SK-N-SH (cell line): Measurements from ENCODE around the gene SUCLG2. TPM values are rescaled to one million over a fixed set of nuclear protein-coding genes. Genes with fewer than 3 reads are reported as not detected.

Experiments used
- CTCF ChIA-PET: fragments of 300-600, 350-600 bp; formaldehyde crosslinking; extraction: SDS; loops from one replicate; lab custom pipeline; 2021; lab: Yijun Ruan, JAX
- POLR2A ChIA-PET: fragments of 350-600 bp; sonication (Branson Sonifier 250); formaldehyde crosslinking; extraction: SDS; loops from one replicate; lab custom pipeline; 2020; ENCODE audit warnings: antibody characterized with exemption, inconsistent platforms; lab: Yijun Ruan, JAX
- DNase-seq: peaks from one replicate; pipeline ENCODE4 v3.0.0; 2012
- H2AFZ ChIP-seq: fragments of 200-600 bp; sonication (generic); 2 replicates; pipeline ENCODE4 v1.8.1; 2016; ENCODE audit warnings: antibody characterized with exemption, mild to moderate bottlenecking, low read depth
- H3F3A ChIP-seq: fragments of 200-600 bp; sonication (generic); replicated peaks from 2 replicates; pipeline ENCODE3; 2016; ENCODE audit warnings: antibody characterized with exemption, mild to moderate bottlenecking; ENCODE audit not compliant: insufficient read depth
- H3K27ac ChIP-seq, 2 experiments: fragments of 200-500 bp in 1 of 2; fragments of 200-600 bp in 1 of 2; sonication (Bioruptor generic) in 1 of 2; sonication (generic), shearing (Covaris generic) in 1 of 2; 2 replicates each; pipeline versions ENCODE4 v1.5.1 to v1.6.1; 2014 to 2016; ENCODE audit warnings: low read depth in 2 of 2, inconsistent platforms in 1 of 2, low read length in 1 of 2, mild to moderate bottlenecking in 1 of 2, mixed read lengths in 1 of 2
- H3K27me3 ChIP-seq: fragments of 200-600 bp; sonication (generic), shearing (Covaris generic); 2 replicates; pipeline ENCODE4 v1.6.1; 2016; ENCODE audit warnings: mixed run types; ENCODE audit not compliant: insufficient read depth
- H3K36me3 ChIP-seq, 2 experiments: fragments of 200-500 bp in 1 of 2; fragments of 200-600 bp in 1 of 2; sonication (Bioruptor generic) in 1 of 2; sonication (generic) in 1 of 2; replicated peaks in 1 of 2; 2 replicates each; pipeline versions ENCODE3 to v1.5.1; 2014 to 2016; ENCODE audit warnings: low read length in 1 of 2, mild to moderate bottlenecking in 1 of 2; ENCODE audit not compliant: insufficient read depth in 2 of 2, control insufficient read depth in 1 of 2
- H3K4me1 ChIP-seq, 2 experiments: fragments of 200-500 bp in 1 of 2; fragments of 200-600 bp in 1 of 2; sonication (Bioruptor generic) in 1 of 2; sonication (generic), shearing (Covaris generic) in 1 of 2; 2 replicates each; pipeline versions ENCODE4 v1.5.1 to v1.6.1; 2014 to 2016; ENCODE audit warnings: low read depth in 1 of 2, low read length in 1 of 2, mixed run types in 1 of 2; ENCODE audit not compliant: insufficient read depth in 2 of 2, control insufficient read depth in 1 of 2
- H3K4me2 ChIP-seq: fragments of 200-600 bp; sonication (generic), shearing (Covaris generic); 2 replicates; pipeline ENCODE4 v1.6.1; 2017; ENCODE audit warnings: mixed run types
- H3K4me3 ChIP-seq, 2 experiments: fragments of 200-500 bp in 1 of 2; fragments of 200-600 bp in 1 of 2; sonication (Bioruptor generic) in 1 of 2; sonication (generic), shearing (Covaris generic) in 1 of 2; 2 replicates each; pipeline versions ENCODE4 v1.5.1 to v1.8.1; 2014 to 2016; ENCODE audit warnings: low read depth in 2 of 2, inconsistent platforms in 1 of 2, low read length in 1 of 2, mild to moderate bottlenecking in 1 of 2, mixed read lengths in 1 of 2, moderate library complexity in 1 of 2
- H3K79me2 ChIP-seq: fragments of 200-600 bp; sonication (generic); 2 replicates; pipeline ENCODE4 v1.8.1; 2017; ENCODE audit warnings: mild to moderate bottlenecking; ENCODE audit not compliant: insufficient read depth
- H3K9ac ChIP-seq: fragments of 200-600 bp; sonication (generic); 2 replicates; pipeline ENCODE4 v1.6.1; 2017; ENCODE audit warnings: mixed run types
- H3K9me2 ChIP-seq: fragments of 200-600 bp; sonication (generic); 2 replicates; pipeline ENCODE4 v1.6.1; 2017; ENCODE audit warnings: mixed run types
- H3K9me3 ChIP-seq: fragments of 200-600 bp; sonication (generic); 2 replicates; pipeline ENCODE4 v1.6.1; 2017; ENCODE audit warnings: mixed run types, mild to moderate bottlenecking, moderate library complexity
- H4K20me1 ChIP-seq: fragments of 200-600 bp; sonication (generic); 2 replicates; pipeline ENCODE4 v1.6.1; 2017; ENCODE audit warnings: mild to moderate bottlenecking, mixed run types; ENCODE audit not compliant: insufficient read depth
- ELF1 ChIP-seq: IDR thresholded peaks from 2 replicates; pipeline ENCODE4 v1.4.0; 2012
- EP300 ChIP-seq, 2 experiments: IDR thresholded peaks; 2 replicates each; pipeline versions ENCODE4 v1.4.0 to v1.6.1; 2012; ENCODE audit warnings: borderline replicate concordance in 1 of 2, low read depth in 1 of 2, low read length in 1 of 2
- FOSL2 ChIP-seq: IDR thresholded peaks from 2 replicates; pipeline ENCODE4 v1.4.0; 2012; ENCODE audit warnings: low read depth, mild to moderate bottlenecking, moderate library complexity, borderline replicate concordance
- FOXM1 ChIP-seq: IDR thresholded peaks from 2 replicates; pipeline ENCODE4 v1.4.0; 2012; ENCODE audit warnings: low read depth, mild to moderate bottlenecking
- GABPA ChIP-seq: IDR thresholded peaks from 2 replicates; pipeline ENCODE4 v1.4.0; 2012; ENCODE audit warnings: low read depth, mild to moderate bottlenecking
- GATA2 ChIP-seq: sonication (generic); formaldehyde crosslinking; IDR thresholded peaks from 2 replicates; pipeline ENCODE4 v1.5.0; 2020; ENCODE audit warnings: mild to moderate bottlenecking, missing genetic modification reagents
- IRF3 ChIP-seq: fragments of 150-350 bp; IDR thresholded peaks from 2 replicates; pipeline ENCODE4 v1.6.1; 2016; ENCODE audit warnings: mild to moderate bottlenecking, low read depth, low read length
- MAX ChIP-seq: IDR thresholded peaks from 2 replicates; pipeline ENCODE4 v1.4.0; 2012; ENCODE audit warnings: low read depth
- MEF2A ChIP-seq: IDR thresholded peaks from 2 replicates; pipeline ENCODE4 v1.4.0; 2012; ENCODE audit warnings: low read depth, borderline replicate concordance
- MXI1 ChIP-seq: IDR thresholded peaks from 2 replicates; pipeline ENCODE4 v1.6.1; 2012; ENCODE audit warnings: mild to moderate bottlenecking, low read depth, low read length, improper control_type of control experiment
- NFIC ChIP-seq: IDR thresholded peaks from 2 replicates; pipeline ENCODE4 v1.4.0; 2012; ENCODE audit warnings: borderline replicate concordance
- NRF1 ChIP-seq: IDR thresholded peaks from 2 replicates; pipeline ENCODE4 v1.6.1; 2012; ENCODE audit warnings: low read depth, mild to moderate bottlenecking, low read length
- PBX3 ChIP-seq: IDR thresholded peaks from 2 replicates; pipeline ENCODE4; 2012
- POLR2AphosphoS5 ChIP-seq: IDR thresholded peaks from 2 replicates; pipeline ENCODE4 v1.6.1; 2012; ENCODE audit warnings: low read depth, low read length
- RXRA ChIP-seq: IDR thresholded peaks from 2 replicates; pipeline ENCODE4 v1.4.0; 2012; ENCODE audit warnings: low read depth, mild to moderate bottlenecking, borderline replicate concordance
- SIN3A ChIP-seq: IDR thresholded peaks from 2 replicates; pipeline ENCODE4 v1.6.1; 2012; ENCODE audit warnings: low read depth, mild to moderate bottlenecking, low read length, moderate library complexity, borderline replicate concordance
- TCF12 ChIP-seq: IDR thresholded peaks from 2 replicates; pipeline ENCODE4 v1.4.0; 2012
- TEAD4 ChIP-seq: IDR thresholded peaks from 2 replicates; pipeline ENCODE4 v1.4.0; 2012; ENCODE audit warnings: mild to moderate bottlenecking, borderline replicate concordance; ENCODE audit not compliant: insufficient read depth
- USF2 ChIP-seq: fragments of 150-350 bp; IDR thresholded peaks from 2 replicates; pipeline ENCODE4 v1.6.1; 2017; ENCODE audit warnings: antibody characterized with exemption, low read length, low read depth, borderline replicate concordance
- YY1 ChIP-seq: IDR thresholded peaks from 2 replicates; pipeline ENCODE4 v1.4.0; 2012; ENCODE audit warnings: low read depth, mild to moderate bottlenecking
- whole genome bisulfite sequencing: methylation state at CpG from one replicate; pipeline ENCODE4 v1.1.6; 2017; ENCODE audit warnings: low lambda C conversion rate; 5-methylcytosine and 5-hydroxymethylcytosine counted together
- polyA plus RNA-seq, 3 experiments: library from polyadenylated mRNA; depleted of rRNA; stranded (reverse); fragments of >200 nt; gene quantifications; 2 replicates each; pipeline ENCODE4 v1.2.3, GENCODE V29; 2012

SUCLG2 gene
- polyA plus RNA-seq, 1 of the 3 experiments (the other 2 are of a cell fraction): 20.2 TPM

- H3K9me3 ChIP-seq: no peaks in the 10 kb centered on the region
- CTCF ChIA-PET: interaction anchor here (0.9 to 1.6 kb wide), 4 partner anchors 16 to 199 kb away, joined by 3 to 4 read pairs (median 4); no protein-coding TSS in a partner anchor
- DNase-seq: peak; percentile 22
- no peaks in the 10 kb centered on the region; a peak in 2 of 4 replicates for H3K4me1 ChIP-seq
- no peaks in the 10 kb centered on the region for H3K9me2 ChIP-seq
- peaks cover 2 to 10% of the 10 kb centered on the region in 2 experiments for H3K36me3 ChIP-seq
- no peaks in the 10 kb centered on the region for H3K27me3 ChIP-seq
- 75% methylated on average over 6 of the region's 6 CpGs for WGBS
- no peak overlapping the region for H3K9ac ChIP-seq
- H4K20me1 ChIP-seq: no peaks in the 10 kb centered on the region
- no peak overlapping the region for H3K4me2 ChIP-seq
- H3K79me2 ChIP-seq: no peaks in the 10 kb centered on the region; the same call in 1 of the 2 replicates
- POLR2A ChIA-PET: no interaction called here
- H3K27ac ChIP-seq: no peak overlapping the region
- TF ChIP-seq GATA2 (peak; percentile 63), FOXM1 (no peak)
- H3K4me3 ChIP-seq: no peak overlapping the region
- no peak overlapping the region for H2AFZ ChIP-seq
- H3F3A ChIP-seq: no peaks in the 10 kb centered on the region
These were observed 73.9 kb downstream of the SUCLG2 start for GRCh38 chr3:67580430-67581000.

GRCh38 chr3:67578416-67578815, 76.0 kb downstream of the SUCLG2 start:
- POLR2A ChIA-PET: no interaction called here
- Histone ChIP-seq H3K4me1 (no peaks in the 10 kb centered on the region; a peak in 2 of 4 replicates), H3K27ac (no peak overlapping the region), H3K36me3 (peaks cover 2 to 10% of the 10 kb centered on the region in 2 experiments), H3K27me3 (no peaks in the 10 kb centered on the region), H4K20me1 (no peaks in the 10 kb centered on the region), H3K79me2 (peaks cover 3% of the 10 kb centered on the region; the same call in 1 of the 2 replicates), H3F3A (no peaks in the 10 kb centered on the region), H3K9ac (no peak overlapping the region), H2AFZ (no peak overlapping the region), H3K9me3 (no peaks in the 10 kb centered on the region), H3K4me3 (no peak overlapping the region)
- no peak for DNase-seq
- CTCF ChIA-PET: no interaction called here
- TF ChIP-seq NFIC (no peak), SIN3A (no peak), POLR2AphosphoS5 (no peak), USF2 (no peak), FOSL2 (no peak), GABPA (no peak), GATA2 (no peak), MAX (no peak)
- TF ChIP-seq, all 33 proteins: peak for 0
- H3K9me2 ChIP-seq: no peaks in the 10 kb centered on the region
- H3K4me2 ChIP-seq: no peak overlapping the region
- WGBS: 97% methylated on average over 5 of the region's 5 CpGs

- POLR2A ChIA-PET: no interaction called here
- no peak overlapping the region for H2AFZ ChIP-seq
- DNase-seq: no peak
- no peak overlapping the region for H3K9ac ChIP-seq
- no peaks in the 10 kb centered on the region for H3F3A ChIP-seq
- WGBS: 97% methylated on average over 3 of the region's 3 CpGs
- no peaks in the 10 kb centered on the region for H3K9me3 ChIP-seq
- CTCF ChIA-PET: no interaction called here
- peaks cover 3% of the 10 kb centered on the region; the same call in 1 of the 2 replicates for H3K79me2 ChIP-seq
- no peak overlapping the region for H3K4me3 ChIP-seq
- H3K4me1 ChIP-seq: no peaks in the 10 kb centered on the region; a peak in 2 of 4 replicates
- H3K27ac ChIP-seq: no peak overlapping the region
- no peaks in the 10 kb centered on the region for H3K9me2 ChIP-seq
- no peaks in the 10 kb centered on the region for H4K20me1 ChIP-seq
- no peak overlapping the region for H3K4me2 ChIP-seq
- H3K27me3 ChIP-seq: no peaks in the 10 kb centered on the region
- H3K36me3 ChIP-seq: peaks cover 2 to 13% of the 10 kb centered on the region in 2 experiments
- TF ChIP-seq ELF1: no peak
- TF ChIP-seq TEAD4: no peak
- no peak for TF ChIP-seq TCF12
- TF ChIP-seq MXI1: no peak
- no peak for TF ChIP-seq RXRA
- no peak for TF ChIP-seq NFIC
- TF ChIP-seq PBX3: no peak
- TF ChIP-seq NRF1: no peak
- TF ChIP-seq MEF2A: no peak
- no peak for TF ChIP-seq FOXM1
- TF ChIP-seq IRF3: no peak
- no peak for TF ChIP-seq YY1
- TF ChIP-seq EP300 (IDR thresholded peaks at IDR 0.05; ENCODE audit: borderline replicate concordance in 1 of 2, low read depth in 1 of 2, low read length in 1 of 2): no peak
- TF ChIP-seq SIN3A: no peak
These were observed 78.0 kb downstream of the SUCLG2 start for GRCh38 chr3:67576441-67576840.
